Neural cell (in vitro differentiated cells): ENCODE data around the gene MAGI2. TPM values are rescaled to one million over a fixed set of nuclear protein-coding genes. Genes with fewer than 3 reads are reported as not detected.

Source experiments
- H2AFZ ChIP-seq: fragments of 200-600, 300-800 bp; sonication (generic), shearing (Covaris generic); 2 replicates; pipeline ENCODE4 v1.6.0; 2014; ENCODE audit warnings: low read depth, mild to moderate bottlenecking, antibody characterized with exemption, low read length, moderate library complexity
- H3F3A ChIP-seq: fragments of 200-600 bp; shearing (Covaris generic); 2 replicates; pipeline ENCODE4 v1.6.1; 2016; ENCODE audit warnings: mild to moderate bottlenecking, moderate library complexity, mixed read lengths, antibody characterized with exemption, low read length; ENCODE audit not compliant: insufficient read depth, poor library complexity, severe bottlenecking
- H3K27ac ChIP-seq: fragments of 200-600, 300-800 bp; sonication (generic), shearing (Covaris generic); 2 replicates; pipeline ENCODE4 v1.5.1; 2014; ENCODE audit warnings: mild to moderate bottlenecking, low read length, moderate library complexity
- H3K27me3 ChIP-seq: fragments of 300-800, 200-600 bp; sonication (generic), shearing (Covaris generic); 2 replicates; pipeline ENCODE4 v1.6.0; 2014; ENCODE audit warnings: mild to moderate bottlenecking, low read depth, low read length, moderate library complexity; ENCODE audit not compliant: insufficient read depth
- H3K36me3 ChIP-seq: fragments of 300-800, 200-600 bp; sonication (generic), shearing (Covaris generic); 2 replicates; pipeline ENCODE4 v1.5.1; 2014; ENCODE audit warnings: mild to moderate bottlenecking, antibody characterized with exemption, low read length, moderate library complexity; ENCODE audit not compliant: insufficient read depth
- H3K4me2 ChIP-seq: fragments of 300-800, 200-600 bp; sonication (generic), shearing (Covaris generic); 2 replicates; pipeline ENCODE4 v1.6.0; 2014; ENCODE audit warnings: mild to moderate bottlenecking, low read length
- H3K4me3 ChIP-seq: fragments of 300-800, 200-600 bp; sonication (generic), shearing (Covaris generic); 2 replicates; pipeline ENCODE4 v1.5.1; 2014; ENCODE audit warnings: mild to moderate bottlenecking, low read length, moderate library complexity
- H3K79me2 ChIP-seq: fragments of 200-600 bp; shearing (Covaris generic); replicated peaks from 2 replicates; pipeline ENCODE4 v1.6.0; 2014; ENCODE audit warnings: mild to moderate bottlenecking, low read length, moderate library complexity; ENCODE audit not compliant: insufficient read depth
- H3K9ac ChIP-seq: fragments of 300-800, 200-600 bp; sonication (generic), shearing (Covaris generic); 2 replicates; pipeline ENCODE4 v1.6.1; 2016; ENCODE audit warnings: mild to moderate bottlenecking, low read length, mixed read lengths
- H3K9me2 ChIP-seq: fragments of 200-600 bp; shearing (Covaris generic); 2 replicates; pipeline ENCODE4 v1.6.1; 2016; ENCODE audit warnings: mild to moderate bottlenecking, low read length, mixed read lengths; ENCODE audit not compliant: insufficient read depth
- H3K9me3 ChIP-seq: fragments of 200-600, 300-800 bp; sonication (generic), shearing (Covaris generic); 2 replicates; pipeline ENCODE4 v1.6.1; 2016; ENCODE audit warnings: mild to moderate bottlenecking, mixed run types, low read length, moderate library complexity, mixed read lengths
- H4K20me1 ChIP-seq: fragments of 200-600 bp; shearing (Covaris generic); 2 replicates; pipeline ENCODE4 v1.6.1; 2016; ENCODE audit warnings: mild to moderate bottlenecking, mixed run types; ENCODE audit not compliant: insufficient read depth
- CTCF ChIP-seq: fragments of 450-650 bp; IDR thresholded peaks from 2 replicates; pipeline ENCODE4 v1.5.1; 2014; ENCODE audit warnings: antibody characterized with exemption, mild to moderate bottlenecking, moderate library complexity; ENCODE audit not compliant: poor library complexity, severe bottlenecking
- EP300 ChIP-seq: fragments of 450-650 bp; conservative IDR thresholded peaks from 2 replicates; pipeline ENCODE4 v1.6.1; 2014; ENCODE audit warnings: antibody characterized with exemption, mild to moderate bottlenecking, moderate library complexity; ENCODE audit not compliant: poor library complexity, severe bottlenecking
- EZH2 ChIP-seq: fragments of 200-600, 300-800 bp; shearing (Covaris generic), sonication (generic); IDR thresholded peaks from 2 replicates; pipeline ENCODE4 v1.6.1; 2014; ENCODE audit warnings: antibody characterized with exemption, low read length, borderline replicate concordance, mild to moderate bottlenecking; ENCODE audit not compliant: insufficient read depth, poor library complexity, severe bottlenecking
- MXI1 ChIP-seq: fragments of 450-650 bp; conservative IDR thresholded peaks from 2 replicates; pipeline ENCODE4 v1.6.1; 2014; ENCODE audit warnings: antibody characterized with exemption, mild to moderate bottlenecking; ENCODE audit not compliant: poor library complexity, severe bottlenecking
- POLR2AphosphoS5 ChIP-seq: IDR thresholded peaks from 2 replicates; pipeline ENCODE4 v1.6.1; 2012
- RAD21 ChIP-seq: fragments of 450-650 bp; conservative IDR thresholded peaks from 2 replicates; pipeline ENCODE4 v1.6.1; 2014; ENCODE audit warnings: antibody characterized with exemption, mild to moderate bottlenecking, moderate library complexity
- REST ChIP-seq: IDR thresholded peaks from 2 replicates; pipeline ENCODE4 v1.6.1; 2012; ENCODE audit warnings: borderline replicate concordance
- SMC3 ChIP-seq: fragments of 450-650 bp; conservative IDR thresholded peaks from 2 replicates; pipeline ENCODE4 v1.6.1; 2014; ENCODE audit warnings: antibody characterized with exemption, mild to moderate bottlenecking, moderate library complexity; ENCODE audit not compliant: poor library complexity
- TAF1 ChIP-seq: IDR thresholded peaks from 2 replicates; pipeline ENCODE4 v1.6.1; 2012; ENCODE audit warnings: low read depth
- polyA plus RNA-seq: library from polyadenylated mRNA; depleted of rRNA; stranded (reverse); fragments of >200 nt; gene quantifications from 2 replicates; pipeline ENCODE4 v1.2.3, GENCODE V29; 2014

MAGI2 gene
- polyA plus RNA-seq, 1 donor from 2014 or later = 19.3 TPM

- TF ChIP-seq TAF1 = no peak
- TF ChIP-seq POLR2AphosphoS5 = no peak
- no peak for TF ChIP-seq MXI1
- no peak for TF ChIP-seq SMC3
- TF ChIP-seq EP300 = no peak
- no peak for TF ChIP-seq EZH2
- no peak for TF ChIP-seq REST
- TF ChIP-seq RAD21 = no peak
- no peak for TF ChIP-seq CTCF
- Histone ChIP-seq H3K27ac (no peak overlapping the region), H3F3A (no peaks in the 10 kb centered on the region), H4K20me1 (no peaks in the 10 kb centered on the region), H3K9me2 (no peaks in the 10 kb centered on the region), H3K4me2 (no peak overlapping the region), H3K36me3 (no peaks in the 10 kb centered on the region), H3K4me3 (no peak overlapping the region), H3K9ac (no peak overlapping the region), H3K79me2 (no peaks in the 10 kb centered on the region), H3K9me3 (no peaks in the 10 kb centered on the region), H3K27me3 (no peaks in the 10 kb centered on the region), H2AFZ (no peak overlapping the region)
These were observed 1189.4 kb downstream of the MAGI2 start for GRCh38 chr7:78264105-78264504.

- TF ChIP-seq RAD21 (no peak), CTCF (no peak), TAF1 (no peak), EZH2 (no peak), REST (no peak), POLR2AphosphoS5 (no peak)
- H3K79me2 ChIP-seq = no peaks in the 10 kb centered on the region
- no peak overlapping the region for H3K4me3 ChIP-seq
- no peak overlapping the region for H3K9ac ChIP-seq
- H4K20me1 ChIP-seq = no peaks in the 10 kb centered on the region
- no peaks in the 10 kb centered on the region for H3K36me3 ChIP-seq
- H2AFZ ChIP-seq = no peak overlapping the region
- H3K27ac ChIP-seq = no peak overlapping the region
- no peaks in the 10 kb centered on the region for H3F3A ChIP-seq
- no peaks in the 10 kb centered on the region for H3K27me3 ChIP-seq
- no peaks in the 10 kb centered on the region for H3K9me2 ChIP-seq
- H3K9me3 ChIP-seq = no peaks in the 10 kb centered on the region
- no peak overlapping the region for H3K4me2 ChIP-seq
These were observed 1191.7 kb downstream of the MAGI2 start for GRCh38 chr7:78261739-78262138.
